OCI-LY7 (cell line): ENCODE data around the gene PRKCA.

ENCODE experiments used
- CTCF ChIP-seq: fragments of 200-600 bp; sonication (generic); conservative IDR thresholded peaks from 2 replicates; pipeline ENCODE4 v1.5.1; 2014; ENCODE audit warnings: mild to moderate bottlenecking, antibody characterized with exemption, low read length, moderate library complexity, mixed read lengths
- EZH2phosphoT487 ChIP-seq: fragments of 200-600 bp; sonication (generic); IDR thresholded peaks from 2 replicates; pipeline ENCODE4 v1.6.1; 2018; ENCODE audit warnings: low read depth, borderline replicate concordance, mild to moderate bottlenecking, mixed run types, antibody characterized with exemption, low read length, moderate library complexity, mixed read lengths

GRCh38 chr17:66570447-66571195, 268.2 kb downstream of the PRKCA start:
- TF ChIP-seq CTCF (no peak), EZH2phosphoT487 (no peak)
